Loucy (cell line): ENCODE measurements around the gene GYG2.

Experiments used
- H2AFZ ChIP-seq: fragments of 200-600 bp; sonication (generic); 2 replicates; pipeline ENCODE4 v1.6.0; 2016; ENCODE audit warnings: antibody characterized with exemption, mild to moderate bottlenecking, low read length, moderate library complexity
- H3F3A ChIP-seq: fragments of 200-600 bp; 2 replicates; pipeline ENCODE4 v1.6.0; 2016; ENCODE audit warnings: antibody characterized with exemption, low read depth, mild to moderate bottlenecking
- H3K27me3 ChIP-seq: fragments of 200-600 bp; sonication (generic); 2 replicates; pipeline ENCODE4 v1.6.1; 2014; ENCODE audit warnings: low read length, mild to moderate bottlenecking; ENCODE audit not compliant: insufficient read depth, poor library complexity, severe bottlenecking
- H3K36me3 ChIP-seq: fragments of 200-600 bp; sonication (generic); 2 replicates; pipeline ENCODE4 v1.6.1; 2016; ENCODE audit warnings: low read length; ENCODE audit not compliant: insufficient read depth
- H3K4me1 ChIP-seq: fragments of 200-600 bp; sonication (generic); 2 replicates; pipeline ENCODE4 v1.5.1; 2014; ENCODE audit warnings: low read length, mild to moderate bottlenecking; ENCODE audit not compliant: insufficient read depth, poor library complexity, severe bottlenecking
- H3K4me2 ChIP-seq: fragments of 200-600 bp; sonication (generic); 2 replicates; pipeline ENCODE4 v1.6.0; 2014; ENCODE audit warnings: antibody characterized with exemption, low read length, low read depth, mild to moderate bottlenecking; ENCODE audit not compliant: poor library complexity, severe bottlenecking
- H3K4me3 ChIP-seq: fragments of 200-600 bp; sonication (generic); 2 replicates; pipeline ENCODE4 v1.5.1; 2014; ENCODE audit warnings: low read length, mild to moderate bottlenecking, mixed read lengths; ENCODE audit not compliant: poor library complexity, severe bottlenecking
- H3K79me2 ChIP-seq: fragments of 200-600 bp; sonication (generic); 2 replicates; pipeline ENCODE4 v1.6.1; 2014; ENCODE audit warnings: low read length; ENCODE audit not compliant: insufficient read depth
- H3K9ac ChIP-seq: fragments of 200-600 bp; sonication (generic); 2 replicates; pipeline ENCODE4 v1.6.0; 2014; ENCODE audit warnings: mild to moderate bottlenecking, low read depth, low read length, moderate library complexity; ENCODE audit not compliant: poor library complexity, severe bottlenecking
- H3K9me2 ChIP-seq: fragments of 200-600 bp; sonication (generic); replicated peaks from 2 replicates; pipeline ENCODE4 v1.6.1; 2016; ENCODE audit warnings: low read depth, low read length, mixed read lengths
- H3K9me3 ChIP-seq: fragments of 200-600 bp; sonication (generic); 2 replicates; pipeline ENCODE4 v1.6.1; 2014; ENCODE audit warnings: mild to moderate bottlenecking, antibody characterized with exemption, low read length, low read depth; ENCODE audit not compliant: insufficient read depth
- H4K20me1 ChIP-seq: fragments of 200-600 bp; sonication (generic); 2 replicates; pipeline ENCODE4 v1.6.0; 2014; ENCODE audit warnings: antibody characterized with exemption, low read length, mild to moderate bottlenecking; ENCODE audit not compliant: insufficient read depth, poor library complexity, severe bottlenecking
- EZH2phosphoT487 ChIP-seq: fragments of 200-600 bp; IDR thresholded peaks from 2 replicates; pipeline ENCODE4 v1.6.1; 2018; ENCODE audit warnings: antibody characterized with exemption, mild to moderate bottlenecking, moderate library complexity, borderline replicate concordance
- TF ChIP-seq, protein P1 (sequence below): fragments of 200-600 bp; sonication (generic); conservative IDR thresholded peaks from 2 replicates; pipeline ENCODE4 v1.5.1; 2014; ENCODE audit warnings: mild to moderate bottlenecking, antibody characterized with exemption, low read length

The GYG2 gene

DNA sequence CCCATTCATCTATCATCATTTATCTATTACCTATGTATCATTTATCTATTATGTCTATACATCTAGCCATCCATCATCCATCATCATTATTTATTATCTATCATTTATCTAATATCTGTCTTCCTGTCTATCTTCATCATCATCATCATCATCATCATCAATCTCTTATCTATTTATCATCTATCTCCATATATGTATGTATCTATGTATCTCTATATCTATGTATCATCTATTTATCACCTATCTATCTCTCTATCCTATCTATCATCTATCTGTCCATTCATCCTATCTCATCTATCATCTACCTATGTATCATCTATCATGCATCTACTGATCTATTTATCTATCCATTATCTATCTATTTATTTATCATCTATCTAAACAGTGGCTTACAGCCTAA lies 3.8 kb upstream of the GYG2 start:
- Histone ChIP-seq H3K9me2 (no peaks in the 10 kb centered on the region), H3K4me1 (no peaks in the 10 kb centered on the region), H3K4me2 (no peak overlapping the region), H3K79me2 (no peaks in the 10 kb centered on the region), H3K4me3 (no peak overlapping the region), H3F3A (no peaks in the 10 kb centered on the region), H3K27me3 (no peaks in the 10 kb centered on the region), H3K9me3 (no peaks in the 10 kb centered on the region), H3K9ac (no peak overlapping the region), H4K20me1 (no peaks in the 10 kb centered on the region), H2AFZ (no peak overlapping the region), H3K36me3 (no peaks in the 10 kb centered on the region)
- no peak for TF ChIP-seq EZH2phosphoT487
- TF ChIP-seq, protein P1, sequence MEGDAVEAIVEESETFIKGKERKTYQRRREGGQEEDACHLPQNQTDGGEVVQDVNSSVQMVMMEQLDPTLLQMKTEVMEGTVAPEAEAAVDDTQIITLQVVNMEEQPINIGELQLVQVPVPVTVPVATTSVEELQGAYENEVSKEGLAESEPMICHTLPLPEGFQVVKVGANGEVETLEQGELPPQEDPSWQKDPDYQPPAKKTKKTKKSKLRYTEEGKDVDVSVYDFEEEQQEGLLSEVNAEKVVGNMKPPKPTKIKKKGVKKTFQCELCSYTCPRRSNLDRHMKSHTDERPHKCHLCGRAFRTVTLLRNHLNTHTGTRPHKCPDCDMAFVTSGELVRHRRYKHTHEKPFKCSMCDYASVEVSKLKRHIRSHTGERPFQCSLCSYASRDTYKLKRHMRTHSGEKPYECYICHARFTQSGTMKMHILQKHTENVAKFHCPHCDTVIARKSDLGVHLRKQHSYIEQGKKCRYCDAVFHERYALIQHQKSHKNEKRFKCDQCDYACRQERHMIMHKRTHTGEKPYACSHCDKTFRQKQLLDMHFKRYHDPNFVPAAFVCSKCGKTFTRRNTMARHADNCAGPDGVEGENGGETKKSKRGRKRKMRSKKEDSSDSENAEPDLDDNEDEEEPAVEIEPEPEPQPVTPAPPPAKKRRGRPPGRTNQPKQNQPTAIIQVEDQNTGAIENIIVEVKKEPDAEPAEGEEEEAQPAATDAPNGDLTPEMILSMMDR = no peak

DNA sequence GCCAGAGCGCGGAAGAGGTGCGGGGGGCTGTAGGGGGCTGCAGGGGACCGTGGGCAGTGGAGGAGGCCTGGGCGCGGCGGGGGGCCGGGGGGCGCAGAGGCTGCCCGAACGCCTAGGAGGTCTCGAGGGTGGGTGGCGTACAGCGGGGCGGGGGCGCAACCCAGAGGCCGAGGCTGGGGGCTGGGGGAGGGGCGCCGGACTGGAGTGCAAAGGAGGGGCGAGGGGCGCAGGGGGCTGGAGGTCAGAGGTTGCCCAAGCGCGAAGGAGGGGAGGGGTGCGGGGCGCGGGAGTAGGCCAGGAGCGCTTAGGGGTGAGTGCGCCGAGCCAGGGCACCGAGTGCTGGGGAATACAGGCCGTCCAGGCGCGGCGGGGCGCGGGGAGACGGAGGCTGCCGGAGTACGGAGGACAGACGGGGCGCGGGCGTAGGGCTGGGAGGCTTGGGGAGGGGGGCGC lies 255 bp downstream of the GYG2 start:
- no peak for TF ChIP-seq EZH2phosphoT487
- TF ChIP-seq, protein P1 = no peak
- no peaks in the 10 kb centered on the region for H3K4me1 ChIP-seq
- no peak overlapping the region for H3K4me2 ChIP-seq
- no peak overlapping the region for H3K9ac ChIP-seq
- no peaks in the 10 kb centered on the region for H3K27me3 ChIP-seq
- no peaks in the 10 kb centered on the region for H4K20me1 ChIP-seq
- H3K79me2 ChIP-seq = no peaks in the 10 kb centered on the region
- no peaks in the 10 kb centered on the region for H3K36me3 ChIP-seq
- no peaks in the 10 kb centered on the region for H3K9me2 ChIP-seq
- no peaks in the 10 kb centered on the region for H3K9me3 ChIP-seq
- no peaks in the 10 kb centered on the region for H3F3A ChIP-seq
- no peak overlapping the region for H3K4me3 ChIP-seq
- no peak overlapping the region for H2AFZ ChIP-seq

DNA sequence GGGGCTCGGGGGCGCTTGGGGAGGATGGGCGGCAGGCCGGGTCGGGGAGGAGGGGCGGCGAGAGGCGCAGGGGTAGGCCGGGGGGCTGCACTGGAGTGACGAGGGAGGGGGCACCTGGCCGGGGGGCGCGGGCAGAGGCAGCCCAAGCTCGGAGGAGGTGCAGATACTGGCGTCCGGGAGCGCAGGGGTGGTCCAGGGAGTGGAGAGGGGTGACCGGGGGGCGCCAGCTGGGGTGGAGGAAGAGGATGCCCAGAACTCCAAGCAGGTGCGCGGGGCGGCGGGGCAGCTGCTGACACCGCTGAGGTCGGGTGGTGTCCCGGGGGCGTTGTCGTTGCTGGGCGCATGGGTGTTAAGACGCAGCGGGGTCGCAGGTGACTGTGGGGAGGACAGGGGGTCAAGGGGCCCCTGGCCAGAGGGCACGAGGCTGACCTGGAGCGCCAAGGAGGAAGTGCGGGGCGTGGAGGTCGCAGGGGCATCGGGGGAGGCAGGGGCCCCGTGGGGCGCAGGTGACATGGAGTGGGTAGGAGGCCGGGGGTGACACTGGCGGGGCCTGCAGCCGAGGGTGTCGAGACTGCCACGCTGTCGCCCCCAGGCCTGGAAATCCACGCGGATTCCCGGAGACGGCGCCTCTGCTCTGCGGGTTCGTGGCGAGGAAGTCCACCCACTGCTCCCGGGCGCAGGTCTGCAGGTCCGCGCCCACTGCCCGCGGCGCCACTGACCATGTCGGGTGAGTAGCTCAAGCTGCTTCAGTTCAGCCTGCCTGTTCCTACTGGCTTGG lies 928 bp downstream of the GYG2 start:
- H3K4me2 ChIP-seq = no peak overlapping the region
- H3K36me3 ChIP-seq = no peaks in the 10 kb centered on the region
- no peaks in the 10 kb centered on the region for H3F3A ChIP-seq
- no peaks in the 10 kb centered on the region for H3K9me3 ChIP-seq
- no peak overlapping the region for H3K9ac ChIP-seq
- TF ChIP-seq, protein P1 = no peak
- no peak for TF ChIP-seq EZH2phosphoT487
- no peaks in the 10 kb centered on the region for H3K9me2 ChIP-seq
- no peaks in the 10 kb centered on the region for H3K27me3 ChIP-seq
- no peak overlapping the region for H3K4me3 ChIP-seq
- no peak overlapping the region for H2AFZ ChIP-seq
- no peaks in the 10 kb centered on the region for H4K20me1 ChIP-seq
- H3K79me2 ChIP-seq = no peaks in the 10 kb centered on the region
- H3K4me1 ChIP-seq = no peaks in the 10 kb centered on the region
